HEK293T (cell line): ENCODE measurements around the gene NELFA.
"Not testable (repeated sequence)": the region's sequence is repeated elsewhere in the genome, so short reads cannot be mapped to it uniquely, and the experiment has no call there.

Experiments
- CTCF ChIA-PET: fragments of 350-600 bp; formaldehyde crosslinking; extraction: SDS; loops from one replicate; lab custom pipeline; 2021; ENCODE audit warnings: antibody characterized with exemption, inconsistent platforms; lab: Yijun Ruan, JAX
- POLR2A ChIA-PET: fragments of 350-600 bp; formaldehyde crosslinking; extraction: SDS; loops from one replicate; lab custom pipeline; 2020; ENCODE audit warnings: antibody characterized with exemption, inconsistent platforms; lab: Yijun Ruan, JAX
- DNase-seq: peaks from one replicate; pipeline ENCODE4 v3.0.0; 2012; ENCODE audit warnings: mixed read lengths; ENCODE audit errors: extremely low spot score
- ARNT ChIP-seq: fragments of 450-650 bp; IDR thresholded peaks from 2 replicates; pipeline ENCODE4 v1.6.1; 2017; ENCODE audit warnings: mild to moderate bottlenecking
- BHLHE40 ChIP-seq: fragments of 450-650 bp; IDR thresholded peaks from 2 replicates; pipeline ENCODE4 v1.6.1; 2016; ENCODE audit warnings: mild to moderate bottlenecking, moderate library complexity, borderline replicate concordance
- CTBP1 ChIP-seq: fragments of 450-650 bp; IDR thresholded peaks from 2 replicates; pipeline ENCODE4 v1.6.1; 2016; ENCODE audit warnings: borderline replicate concordance
- ELF4 ChIP-seq: fragments of 450-650 bp; IDR thresholded peaks from 2 replicates; pipeline ENCODE4 v1.6.1; 2017; ENCODE audit warnings: antibody characterized with exemption
- FOXA1 ChIP-seq: fragments of 450-650 bp; IDR thresholded peaks from 2 replicates; pipeline ENCODE4 v1.6.1; 2016; ENCODE audit warnings: mild to moderate bottlenecking
- FOXK2 ChIP-seq: fragments of 450-650 bp; IDR thresholded peaks from 2 replicates; pipeline ENCODE4 v1.6.1; 2016; ENCODE audit warnings: mild to moderate bottlenecking
- FOXM1 ChIP-seq: fragments of 450-650 bp; IDR thresholded peaks from 2 replicates; pipeline ENCODE4 v1.6.1; 2017; ENCODE audit warnings: mild to moderate bottlenecking, borderline replicate concordance
- HDGF ChIP-seq: fragments of 450-650 bp; IDR thresholded peaks from 2 replicates; pipeline ENCODE4 v1.6.1; 2017; ENCODE audit warnings: antibody characterized with exemption, borderline replicate concordance
- L3MBTL2 ChIP-seq: fragments of 450-650 bp; conservative IDR thresholded peaks from 2 replicates; pipeline ENCODE4 v1.6.1; 2016; ENCODE audit warnings: mild to moderate bottlenecking
- LEF1 ChIP-seq: fragments of 450-650 bp; IDR thresholded peaks from 2 replicates; pipeline ENCODE4 v1.6.1; 2017; ENCODE audit warnings: mild to moderate bottlenecking, borderline replicate concordance
- NFRKB ChIP-seq: fragments of 450-650 bp; IDR thresholded peaks from 2 replicates; pipeline ENCODE4 v1.6.1; 2016; ENCODE audit warnings: mild to moderate bottlenecking, moderate library complexity
- SP1 ChIP-seq: fragments of 450-650 bp; IDR thresholded peaks from 2 replicates; pipeline ENCODE4 v1.6.1; 2017
- SUZ12 ChIP-seq: fragments of 450-650 bp; IDR thresholded peaks from 2 replicates; pipeline ENCODE4 v1.6.1; 2016; ENCODE audit warnings: mild to moderate bottlenecking
- TARDBP ChIP-seq: fragments of 450-650 bp; IDR thresholded peaks from 2 replicates; pipeline ENCODE4 v1.6.1; 2016
- ZNF384 ChIP-seq: fragments of 450-650 bp; IDR thresholded peaks from 2 replicates; pipeline ENCODE4 v1.6.1; 2016
- TF ChIP-seq, protein P1 (sequence below): fragments of 450-650 bp; IDR thresholded peaks from 2 replicates; pipeline ENCODE4 v1.6.1; 2016

Gene NELFA

DNA sequence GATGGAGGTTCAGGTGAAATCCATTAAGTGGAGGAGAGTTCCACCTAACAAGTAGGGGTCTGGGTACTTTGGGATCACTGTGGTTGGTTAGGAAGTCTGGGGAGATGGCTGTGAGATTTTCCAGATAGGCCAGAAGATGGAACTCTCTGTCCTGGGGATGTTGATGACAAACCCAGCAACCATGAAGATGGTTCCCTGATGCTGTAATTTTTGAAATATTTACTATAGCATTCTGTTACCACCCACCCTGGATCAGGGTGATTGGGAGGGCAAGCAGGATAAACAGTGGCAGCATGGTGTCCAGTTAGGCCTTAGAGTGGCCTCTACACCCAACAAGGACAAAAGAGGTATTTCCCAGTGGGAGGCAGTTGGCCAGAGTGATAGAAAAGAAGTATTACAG lies 15.9 kb upstream of the NELFA start:
- CTCF ChIA-PET = no interaction called here
- no peak for DNase-seq
- POLR2A ChIA-PET = no interaction called here
- TF ChIP-seq L3MBTL2 = no peak
- TF ChIP-seq BHLHE40 = no peak
- TF ChIP-seq HDGF = no peak
- no peak for TF ChIP-seq LEF1
- TF ChIP-seq CTBP1 = no peak
- TF ChIP-seq FOXK2 = no peak
- no peak for TF ChIP-seq ELF4
- no peak for TF ChIP-seq TARDBP
- TF ChIP-seq NFRKB = no peak
- TF ChIP-seq, protein P1, sequence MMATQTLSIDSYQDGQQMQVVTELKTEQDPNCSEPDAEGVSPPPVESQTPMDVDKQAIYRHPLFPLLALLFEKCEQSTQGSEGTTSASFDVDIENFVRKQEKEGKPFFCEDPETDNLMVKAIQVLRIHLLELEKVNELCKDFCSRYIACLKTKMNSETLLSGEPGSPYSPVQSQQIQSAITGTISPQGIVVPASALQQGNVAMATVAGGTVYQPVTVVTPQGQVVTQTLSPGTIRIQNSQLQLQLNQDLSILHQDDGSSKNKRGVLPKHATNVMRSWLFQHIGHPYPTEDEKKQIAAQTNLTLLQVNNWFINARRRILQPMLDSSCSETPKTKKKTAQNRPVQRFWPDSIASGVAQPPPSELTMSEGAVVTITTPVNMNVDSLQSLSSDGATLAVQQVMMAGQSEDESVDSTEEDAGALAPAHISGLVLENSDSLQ = no peak
- no peak for TF ChIP-seq SUZ12
- no peak for TF ChIP-seq FOXA1

GRCh38 chr4:2021358-2022018 lies 12.7 kb upstream of the NELFA start:
- DNase-seq, POLR2A ChIA-PET: not testable (repeated sequence)
- CTCF ChIA-PET = interaction anchor here (0.9 kb wide), 1 partner anchor 297 kb away, joined by 3 read pairs; no protein-coding TSS in a partner anchor

DNA sequence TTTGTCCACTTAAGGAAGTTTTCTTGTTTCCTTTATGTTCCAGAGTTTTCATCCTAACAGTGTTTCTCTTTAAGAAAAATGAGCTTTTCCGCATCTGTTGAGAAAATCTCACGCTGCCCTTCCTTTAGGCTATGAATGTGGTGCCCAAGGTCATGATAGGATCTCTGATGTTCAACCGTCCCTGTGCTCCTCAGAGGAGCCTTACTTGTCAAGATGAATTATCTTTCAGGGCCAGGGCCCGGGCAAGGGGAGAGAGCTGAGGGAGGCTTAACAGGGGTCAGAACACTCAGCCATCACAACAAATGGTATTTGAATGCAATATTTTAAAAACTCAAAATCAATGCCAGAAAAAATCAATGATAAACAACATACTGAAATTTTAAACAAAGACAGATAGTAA lies 6.2 kb upstream of the NELFA start:
- no peak for DNase-seq
- no peak for TF ChIP-seq ARNT
- no peak for TF ChIP-seq FOXA1
- no peak for TF ChIP-seq SP1
- TF ChIP-seq ELF4 = no peak
- CTCF ChIA-PET = no interaction called here
- POLR2A ChIA-PET = no interaction called here

DNA sequence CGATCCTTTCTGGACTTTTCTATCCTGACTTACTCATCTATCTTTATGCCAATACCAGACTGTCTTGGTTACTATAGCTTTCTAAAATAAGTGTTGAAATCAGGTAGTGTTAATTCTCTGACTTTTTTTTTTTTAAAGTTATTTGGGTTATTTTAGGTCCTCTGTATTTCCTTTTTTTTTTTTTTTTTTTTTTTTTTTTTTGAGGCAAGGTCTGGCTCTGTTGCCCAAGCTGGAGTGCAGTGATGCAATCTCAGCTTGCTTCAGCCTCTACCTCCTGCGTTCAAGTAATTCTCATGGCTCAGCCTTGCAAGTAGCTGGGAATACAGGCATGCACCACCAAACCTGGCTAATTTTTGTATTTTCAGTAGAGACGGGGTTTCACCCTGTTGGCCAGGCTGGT lies 2.8 kb upstream of the NELFA start:
- CTCF ChIA-PET = interaction anchor here (0.6 kb wide), 1 partner anchor 182 kb away, joined by 3 read pairs; no protein-coding TSS in a partner anchor
- POLR2A ChIA-PET = no interaction called here
- TF ChIP-seq SUZ12 = no peak
- TF ChIP-seq ZNF384 = peak; percentile 55
- TF ChIP-seq ELF4 = no peak
- TF ChIP-seq L3MBTL2 = no peak
- TF ChIP-seq LEF1 = no peak
- no peak for TF ChIP-seq BHLHE40
- DNase-seq = no peak

- ChIA-PET POLR2A (interaction anchor here (0.6 to 2.1 kb wide), 16 partner anchors 8 to 289 kb away, joined by 3 to 10 read pairs (median 4); partner anchors contain the start of genes HAUS3, POLN, TACC3 and TMEM129), CTCF (interaction anchor here (0.8 to 1.3 kb wide), 3 partner anchors 25 to 168 kb away, joined by 3 read pairs; no protein-coding TSS in a partner anchor)
- TF ChIP-seq L3MBTL2 (0 out of 2 replicates have a peak, but pooled peaks have one; percentile 42), SP1 (no peak)
- DNase-seq = peak; percentile 77
Observed at GRCh38 chr4:2009651-2010233, 968 bp upstream of the NELFA start.

- POLR2A ChIA-PET = interaction anchor here (0.6 to 2.1 kb wide), 5 partner anchors 8 to 52 kb away, joined by 3 to 10 read pairs (median 3); a partner anchor contains a TSS
- CTCF ChIA-PET = no interaction called here
- TF ChIP-seq SUZ12 = no peak
- no peak for TF ChIP-seq FOXK2
- no peak for TF ChIP-seq CTBP1
- TF ChIP-seq FOXA1 = no peak
- no peak for TF ChIP-seq L3MBTL2
- TF ChIP-seq HDGF = no peak
- no peak for TF ChIP-seq NFRKB
- no peak for TF ChIP-seq FOXM1
- TF ChIP-seq LEF1 = no peak
- no peak for TF ChIP-seq SP1
- DNase-seq = no peak
Observed at GRCh38 chr4:2008671-2008920, 178 bp downstream of the NELFA start.

DNA sequence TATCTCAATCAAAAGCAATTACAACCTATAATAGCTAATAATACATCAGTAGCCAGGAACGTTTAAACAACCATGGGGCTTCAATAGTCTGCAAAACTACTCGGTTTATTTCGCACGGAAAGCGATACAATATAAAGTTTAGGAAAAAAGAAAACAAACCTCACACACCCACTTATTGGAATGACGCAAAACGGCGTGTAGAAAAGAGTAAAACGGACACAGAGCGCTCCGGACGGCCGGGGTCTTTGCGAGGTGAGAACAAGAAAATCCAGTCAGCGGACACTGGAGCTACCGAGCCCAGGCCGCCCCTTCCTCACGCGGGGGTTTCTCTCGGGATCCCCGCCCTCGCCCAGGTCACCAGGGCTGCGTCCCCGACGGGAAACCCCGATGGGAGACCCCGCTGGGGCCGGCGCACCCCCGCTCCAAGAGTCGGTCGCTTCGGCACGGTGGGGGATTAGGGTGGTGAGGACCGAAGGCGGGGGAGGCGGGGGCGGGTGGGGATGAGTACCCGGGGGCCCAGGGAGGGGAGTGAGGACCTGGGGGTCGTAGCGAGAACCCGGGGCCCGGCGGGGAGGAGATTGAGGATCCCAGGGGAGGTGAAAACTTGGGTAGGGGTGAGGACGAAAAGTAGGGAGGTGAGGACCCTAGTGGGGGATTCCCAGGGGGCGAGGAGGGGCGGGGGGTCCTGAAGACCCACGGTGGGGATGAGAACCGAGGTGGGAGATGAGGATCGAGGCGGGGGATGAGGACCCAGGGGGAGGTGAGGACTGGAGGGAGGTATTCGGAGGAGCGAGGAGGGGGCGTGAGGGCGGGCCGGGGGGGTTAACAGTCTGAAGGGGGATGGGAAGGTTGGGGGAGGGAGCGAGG lies 737 bp downstream of the NELFA start:
- DNase-seq = no peak
- ChIA-PET POLR2A (interaction anchor here (0.6 to 2.1 kb wide), 6 partner anchors 8 to 149 kb away, joined by 3 to 10 read pairs (median 3); a partner anchor contains a TSS), CTCF (no interaction called here)
- TF ChIP-seq L3MBTL2 = no peak
- TF ChIP-seq FOXM1 = no peak
- no peak for TF ChIP-seq FOXA1
- TF ChIP-seq ELF4 = no peak
- TF ChIP-seq ARNT = no peak
- no peak for TF ChIP-seq TARDBP
- TF ChIP-seq SP1 = no peak
- TF ChIP-seq LEF1 = no peak
- TF ChIP-seq CTBP1 = no peak
- no peak for TF ChIP-seq HDGF
- TF ChIP-seq NFRKB = no peak
- TF ChIP-seq FOXK2 = no peak
- no peak for TF ChIP-seq SUZ12
